Measurements from ENCODE around the gene KRTAP12-1.

DNA sequence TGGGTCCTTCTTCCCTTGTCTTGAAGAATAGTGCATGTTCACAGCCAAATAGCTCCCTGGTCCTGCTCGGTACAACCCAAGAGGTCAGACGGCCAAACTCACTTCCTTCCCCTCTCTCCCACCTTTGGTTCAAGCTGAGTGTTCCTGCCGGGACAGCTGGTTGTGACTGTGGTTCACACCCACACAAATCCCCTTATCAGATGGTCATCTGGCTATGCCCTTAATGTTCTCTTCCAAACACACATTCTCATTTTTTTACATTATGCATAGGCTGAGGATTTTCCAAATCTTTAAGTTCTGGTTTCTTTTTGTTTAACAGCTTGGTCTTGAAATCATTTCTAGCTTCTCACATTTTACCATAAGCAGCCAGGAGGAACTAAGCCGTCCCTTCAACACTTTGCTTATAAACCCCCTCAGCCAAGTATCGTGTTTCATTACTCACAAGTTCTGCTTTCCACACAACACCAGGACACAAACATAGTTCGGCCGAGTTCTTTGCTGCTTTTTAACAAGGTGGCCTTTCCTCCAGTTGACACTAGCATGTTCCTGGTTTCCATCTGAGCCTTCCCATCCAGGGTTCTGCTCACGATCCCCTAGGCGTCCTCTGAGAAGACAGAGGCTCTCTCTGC lies 49.1 kb upstream of the KRTAP12-1 start:
- no peak for TF ChIP-seq SIN3A (IDR thresholded peaks at IDR 0.05; ENCODE audit: borderline replicate concordance, insufficient read depth, low read length)
- TF ChIP-seq, protein P1, sequence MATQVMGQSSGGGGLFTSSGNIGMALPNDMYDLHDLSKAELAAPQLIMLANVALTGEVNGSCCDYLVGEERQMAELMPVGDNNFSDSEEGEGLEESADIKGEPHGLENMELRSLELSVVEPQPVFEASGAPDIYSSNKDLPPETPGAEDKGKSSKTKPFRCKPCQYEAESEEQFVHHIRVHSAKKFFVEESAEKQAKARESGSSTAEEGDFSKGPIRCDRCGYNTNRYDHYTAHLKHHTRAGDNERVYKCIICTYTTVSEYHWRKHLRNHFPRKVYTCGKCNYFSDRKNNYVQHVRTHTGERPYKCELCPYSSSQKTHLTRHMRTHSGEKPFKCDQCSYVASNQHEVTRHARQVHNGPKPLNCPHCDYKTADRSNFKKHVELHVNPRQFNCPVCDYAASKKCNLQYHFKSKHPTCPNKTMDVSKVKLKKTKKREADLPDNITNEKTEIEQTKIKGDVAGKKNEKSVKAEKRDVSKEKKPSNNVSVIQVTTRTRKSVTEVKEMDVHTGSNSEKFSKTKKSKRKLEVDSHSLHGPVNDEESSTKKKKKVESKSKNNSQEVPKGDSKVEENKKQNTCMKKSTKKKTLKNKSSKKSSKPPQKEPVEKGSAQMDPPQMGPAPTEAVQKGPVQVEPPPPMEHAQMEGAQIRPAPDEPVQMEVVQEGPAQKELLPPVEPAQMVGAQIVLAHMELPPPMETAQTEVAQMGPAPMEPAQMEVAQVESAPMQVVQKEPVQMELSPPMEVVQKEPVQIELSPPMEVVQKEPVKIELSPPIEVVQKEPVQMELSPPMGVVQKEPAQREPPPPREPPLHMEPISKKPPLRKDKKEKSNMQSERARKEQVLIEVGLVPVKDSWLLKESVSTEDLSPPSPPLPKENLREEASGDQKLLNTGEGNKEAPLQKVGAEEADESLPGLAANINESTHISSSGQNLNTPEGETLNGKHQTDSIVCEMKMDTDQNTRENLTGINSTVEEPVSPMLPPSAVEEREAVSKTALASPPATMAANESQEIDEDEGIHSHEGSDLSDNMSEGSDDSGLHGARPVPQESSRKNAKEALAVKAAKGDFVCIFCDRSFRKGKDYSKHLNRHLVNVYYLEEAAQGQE (IDR thresholded peaks at IDR 0.05; ENCODE audit: insufficient read depth in 1 of 2, low read depth in 2 of 2, low read length in 2 of 2): no peak
- TF ChIP-seq POLR2AphosphoS5 (IDR thresholded peaks at IDR 0.05; ENCODE audit: low read depth, low read length): no peak

Measured in PFSK-1 (cell line).